GM18861 (cell line): ENCODE measurements around the gene CHAC2.
A peak's percentile ranks its signal among the peaks of the same experiment; 100 is the strongest.
"Not testable (repeated sequence)": the region's sequence is repeated elsewhere in the genome, so short reads cannot be mapped to it uniquely, and the experiment has no call there.

Source experiments
- ATAC-seq: cut with Tn5 transposase; IDR thresholded peaks from one replicate; pipeline ENCODE4 v1.9.1; 2021; ENCODE audit not compliant: unreplicated experiment

CHAC2 gene

GRCh38 chr2:53767405-53768241 is at the start of gene CHAC2:
Gene CHAC2 (plus strand): TSS chr2:53767804. CDS start chr2:53767887, 83 bp downstream.
- ATAC-seq = peak; percentile 87

DNA sequence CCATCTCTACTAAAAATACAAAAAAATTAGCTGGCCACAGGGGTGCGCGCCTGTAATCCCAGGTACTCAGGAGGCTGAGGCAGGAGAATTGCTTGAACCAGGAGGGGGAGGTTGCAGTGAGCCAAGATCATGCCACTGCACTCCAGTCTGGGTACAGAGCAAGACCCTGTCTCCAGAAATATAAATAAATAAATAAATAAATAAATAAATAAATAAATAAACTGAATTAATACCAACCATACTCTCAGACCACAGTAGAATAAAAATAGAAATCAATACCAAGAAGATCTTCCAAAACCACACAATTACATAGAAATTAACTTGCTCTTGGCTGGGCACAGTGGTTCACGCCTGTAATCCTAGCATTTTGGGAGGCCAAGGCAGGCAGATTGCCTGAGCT is 46.7 kb upstream of the CHAC2 start:
- not testable (repeated sequence) for ATAC-seq

DNA sequence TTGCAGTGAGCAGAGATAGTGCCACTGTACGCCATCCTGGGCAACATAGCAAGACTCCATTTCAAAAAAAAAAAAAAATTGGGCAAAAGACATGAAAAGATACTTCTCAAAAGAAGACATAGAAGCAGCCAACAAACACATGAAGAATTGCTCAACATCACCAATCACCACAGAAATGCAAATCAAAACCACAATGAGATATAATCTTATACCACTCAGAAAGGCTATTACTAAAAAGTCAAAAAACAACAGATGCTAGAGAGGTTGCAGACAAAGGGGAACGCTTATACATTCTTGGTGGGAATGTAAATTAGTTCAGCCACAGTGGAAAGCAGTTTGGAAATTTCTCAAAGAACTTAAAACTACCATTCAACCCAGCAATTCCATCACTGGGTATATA is 43.1 kb upstream of the CHAC2 start:
- no peak for ATAC-seq

DNA sequence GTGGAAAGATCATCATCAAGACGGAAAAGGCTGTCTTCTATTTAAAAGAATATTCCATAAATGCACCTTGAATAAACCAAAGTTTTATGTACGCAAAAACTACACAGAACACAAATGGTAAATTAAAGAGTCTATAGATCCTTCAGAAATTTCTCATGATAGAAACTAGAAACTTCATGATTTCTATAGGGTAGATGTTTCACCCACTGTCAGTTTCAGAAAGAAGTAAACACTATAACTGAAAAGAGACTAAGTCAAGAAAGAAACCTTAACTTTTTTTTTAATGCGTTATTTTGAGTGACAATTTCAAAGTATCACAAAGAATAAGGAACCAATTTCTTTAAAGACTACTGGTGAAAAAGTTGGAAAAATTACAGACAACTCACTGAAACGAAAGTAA is 41.9 kb upstream of the CHAC2 start:
- no peak for ATAC-seq

- no peak for ATAC-seq
Observed at GRCh38 chr2:53727921-53728320, 39.7 kb upstream of the CHAC2 start.

DNA sequence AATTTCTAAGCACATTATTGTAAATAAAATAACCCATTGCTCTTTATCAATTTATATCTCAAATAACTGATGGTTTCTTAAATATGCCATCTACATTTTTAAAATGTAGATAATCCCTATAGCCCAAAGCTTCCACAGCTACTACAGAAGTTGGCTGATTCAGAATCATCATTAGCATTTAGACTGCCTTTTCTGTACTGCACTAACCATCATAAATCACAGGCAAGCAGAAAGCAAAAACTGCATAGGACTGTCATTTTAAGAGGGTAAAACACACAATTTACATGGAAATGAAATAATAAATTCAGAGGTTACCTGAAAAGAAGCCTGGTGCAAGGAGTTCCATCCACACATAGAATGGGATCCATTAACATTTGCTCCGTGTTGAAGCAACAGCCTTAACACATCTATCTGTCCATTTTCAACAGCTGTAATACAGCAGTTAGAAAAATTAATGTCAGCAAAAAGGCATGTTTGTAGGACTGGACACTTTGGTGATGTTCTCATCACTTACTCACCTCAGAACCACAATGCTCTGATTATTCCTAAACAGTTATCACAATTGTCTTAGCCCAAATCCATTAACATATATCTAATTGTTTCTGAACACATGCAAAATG is 38.4 kb upstream of the CHAC2 start:
- no peak for ATAC-seq

DNA sequence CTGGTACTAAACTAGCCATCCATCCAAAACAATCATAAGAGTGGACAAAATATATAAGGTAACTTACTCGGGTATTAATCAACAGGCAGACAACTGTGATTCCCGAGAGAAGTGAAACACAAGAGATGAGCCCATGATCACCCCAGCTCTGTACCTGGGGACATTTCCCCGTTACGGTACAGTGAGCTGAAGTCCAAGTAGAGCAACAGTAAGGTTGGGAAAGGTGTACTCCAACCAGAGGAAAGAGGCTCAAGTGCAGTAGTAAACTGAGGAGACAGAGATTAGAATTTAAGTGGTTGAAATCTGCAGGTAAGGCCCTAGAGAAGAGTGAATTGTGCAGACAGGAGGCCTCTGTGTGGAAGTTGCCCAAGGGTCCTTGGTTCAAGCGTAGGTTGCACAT is 30.5 kb upstream of the CHAC2 start:
- ATAC-seq = no peak

- no peak for ATAC-seq
Observed at GRCh38 chr2:53739032-53739431, 28.6 kb upstream of the CHAC2 start.

DNA sequence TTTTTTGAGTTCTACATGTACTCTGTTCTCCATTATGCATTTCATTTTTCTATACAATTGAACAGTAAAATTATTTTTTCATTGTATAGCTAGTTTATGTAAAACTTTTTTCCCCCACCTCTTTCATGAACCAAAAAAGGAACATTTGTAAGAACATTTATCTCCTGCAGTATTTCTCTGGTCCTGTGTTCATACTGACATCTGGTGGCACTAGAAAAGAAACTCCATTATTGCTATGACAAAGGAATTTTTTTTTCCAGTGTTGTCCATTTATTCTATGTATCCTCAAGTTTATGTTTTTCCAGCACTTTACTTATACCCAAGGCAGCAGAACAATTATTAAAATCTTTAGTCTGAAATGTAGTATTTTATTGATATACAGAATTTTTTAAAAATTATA is 27.4 kb upstream of the CHAC2 start:
- no peak for ATAC-seq

GRCh38 chr2:53744395-53745065 is 23.1 kb upstream of the CHAC2 start:
- no peak for ATAC-seq

DNA sequence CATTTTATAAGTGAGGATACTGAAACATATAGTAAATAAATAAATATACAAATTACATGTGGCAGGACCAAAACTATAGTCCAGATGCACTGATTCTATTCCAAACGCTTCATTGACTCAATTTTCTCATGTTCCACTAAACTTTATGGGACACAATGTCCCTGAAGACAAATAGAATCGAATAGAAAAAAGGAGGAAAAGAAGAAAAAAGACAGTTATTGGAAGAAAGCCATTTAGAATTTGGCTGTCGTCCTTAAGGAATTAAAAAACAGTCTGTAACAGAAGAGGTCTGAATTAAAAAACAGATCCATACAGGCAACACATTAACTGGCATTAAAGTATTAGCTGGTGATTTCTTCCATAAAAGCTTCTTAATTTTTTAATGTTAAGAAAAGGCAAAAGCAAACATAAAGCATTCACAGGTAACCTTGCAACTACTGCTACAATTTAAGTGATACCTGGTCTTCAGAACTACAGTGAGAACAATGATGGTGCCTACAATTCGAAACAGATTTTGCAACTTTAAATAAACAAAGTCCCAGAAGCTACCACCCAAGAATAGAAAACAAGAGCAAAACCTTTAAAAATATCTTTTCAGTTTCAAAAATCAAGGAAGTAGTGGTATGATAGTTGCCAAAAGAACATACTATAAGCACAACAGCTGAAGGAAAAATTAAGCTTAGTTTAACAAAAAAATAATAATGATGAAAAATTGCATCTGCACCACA is 17.4 kb upstream of the CHAC2 start:
- ATAC-seq = no peak

DNA sequence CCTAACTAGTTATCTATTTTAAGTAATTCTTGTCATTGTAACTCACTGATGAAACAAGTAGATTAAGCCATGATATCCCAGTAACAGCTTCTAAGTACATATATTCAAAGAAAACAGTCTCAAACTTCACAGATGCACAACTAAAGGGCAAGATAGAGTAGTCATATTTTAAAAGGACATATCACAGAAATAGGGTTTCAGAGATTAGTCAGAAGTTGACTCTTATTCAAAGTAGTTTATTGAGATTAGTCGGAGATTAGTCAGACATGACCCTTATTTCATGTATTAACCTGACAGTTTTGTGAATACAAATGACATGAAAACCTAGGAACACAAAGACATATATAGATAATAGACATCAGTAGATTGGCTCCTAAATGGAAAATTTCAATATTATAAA is 15.9 kb upstream of the CHAC2 start:
- ATAC-seq = peak; percentile 97

DNA sequence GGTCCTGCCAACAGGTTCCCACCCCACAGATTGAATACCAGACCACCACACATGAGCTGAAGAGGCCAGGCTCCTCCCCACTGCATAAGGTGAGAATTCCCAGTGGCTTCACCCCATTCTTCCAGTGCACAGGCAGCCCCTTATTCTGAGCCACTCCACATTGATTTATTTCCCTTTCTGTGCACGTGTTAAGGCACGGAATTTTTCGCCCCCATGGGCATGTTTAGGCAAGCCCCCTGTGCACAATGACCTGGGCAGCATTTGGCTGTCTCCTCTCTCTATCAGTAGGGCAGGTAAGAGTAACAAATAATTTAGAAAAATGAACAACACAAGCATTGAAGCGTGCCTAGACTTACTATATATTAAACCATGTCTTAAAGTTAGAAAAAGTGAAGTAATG is 15.2 kb upstream of the CHAC2 start:
- ATAC-seq = no peak

- ATAC-seq = no peak
Observed at GRCh38 chr2:53753041-53753440, 14.6 kb upstream of the CHAC2 start.

GRCh38 chr2:53755121-53755520 is 12.5 kb upstream of the CHAC2 start:
- no peak for ATAC-seq

GRCh38 chr2:53756644-53757043 is 11.0 kb upstream of the CHAC2 start:
- no peak for ATAC-seq

DNA sequence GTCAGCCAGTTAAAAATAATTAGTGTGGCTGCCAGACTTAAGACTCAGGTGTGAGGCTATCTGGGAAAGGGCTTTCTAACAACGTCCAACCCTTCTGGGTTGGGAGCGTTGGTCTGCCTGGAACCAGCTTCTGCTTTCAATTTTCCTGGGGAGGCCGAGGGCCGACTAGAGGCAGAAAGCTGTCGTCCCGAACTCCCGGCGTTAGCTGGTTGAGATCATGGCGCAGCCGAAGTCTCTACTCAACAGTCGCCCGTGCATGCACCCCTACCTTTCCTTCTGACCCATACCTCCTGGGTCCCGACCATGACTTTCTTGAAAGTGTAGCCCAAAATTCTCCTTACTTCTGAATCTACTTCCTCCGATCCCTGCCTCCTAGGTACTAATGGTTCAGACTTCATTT is 10.4 kb upstream of the CHAC2 start:
- ATAC-seq = not testable (repeated sequence)

GRCh38 chr2:53765767-53766166 is 1.8 kb upstream of the CHAC2 start:
- ATAC-seq = no peak

GRCh38 chr2:53768242-53768542 is 588 bp downstream of the CHAC2 start:
- ATAC-seq = peak; percentile 34

DNA sequence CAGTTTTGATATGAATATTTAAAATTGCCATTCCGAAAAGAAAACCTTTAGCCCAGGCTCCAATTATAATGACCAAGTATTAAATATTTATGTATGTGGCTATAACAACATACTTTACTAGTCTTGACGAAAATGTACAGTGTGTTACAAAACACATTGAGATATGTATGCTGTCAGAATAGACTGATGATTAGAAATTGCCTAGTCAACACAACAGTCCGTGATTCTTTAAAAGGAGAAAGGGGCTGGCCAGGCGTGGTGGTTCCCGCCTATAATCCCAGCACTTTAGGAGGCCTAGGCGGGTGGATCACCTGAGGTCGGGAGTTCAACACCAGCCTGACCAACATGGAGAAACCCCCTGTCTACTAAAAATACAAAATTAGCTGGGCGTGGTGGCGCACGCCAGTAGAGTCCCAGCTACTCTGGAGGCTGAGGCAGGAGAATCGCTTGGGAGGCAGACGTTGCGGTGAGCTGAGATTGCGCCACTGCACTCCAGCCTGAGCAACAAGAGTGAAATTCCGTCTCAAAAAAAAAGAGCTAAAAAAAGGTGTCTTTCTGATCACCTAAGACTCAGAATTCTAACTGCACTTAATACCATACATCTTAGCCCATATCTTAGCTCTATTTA is 1.8 kb downstream of the CHAC2 start:
- ATAC-seq = no peak

GRCh38 chr2:53770264-53770663 is 2.7 kb downstream of the CHAC2 start:
- no peak for ATAC-seq
